ENCODE measurements around the gene HCN4. TPM values are rescaled to one million over a fixed set of nuclear protein-coding genes. Genes with fewer than 3 reads are reported as not detected.

The HCN4 gene
- total and polyA plus RNA-seq, 2 of the 8 experiments (the other 6 are each of a cell fraction or from before 2014, with no cell fraction given): 3.7 to 8.5 TPM

- TF ChIP-seq RFX5 (IDR thresholded peaks at IDR 0.05; ENCODE audit: borderline replicate concordance, low read depth, low read length) (no peak), TBP (IDR thresholded peaks at IDR 0.05; ENCODE audit: low read depth, low read length) (no peak), CBX5 (IDR thresholded peaks at IDR 0.05; ENCODE audit: low read depth, low read length) (no peak), JUND (IDR thresholded peaks at IDR 0.05; ENCODE audit: low read length) (no peak)
These were observed 44.1 kb downstream of the HCN4 start (continued) for GRCh38 chr15:73324496-73325170.
